GM19395 (cell line): ENCODE data around the gene CNTROB.

Source experiments
- ATAC-seq: cut with Tn5 transposase; IDR thresholded peaks from one replicate; pipeline ENCODE4 v1.9.1; 2021; ENCODE audit warnings: mild to moderate bottlenecking, moderate library complexity; ENCODE audit not compliant: unreplicated experiment

CNTROB gene

GRCh38 chr17:7984904-7985303 lies 52.9 kb downstream of the CNTROB start:
- no peak for ATAC-seq

DNA sequence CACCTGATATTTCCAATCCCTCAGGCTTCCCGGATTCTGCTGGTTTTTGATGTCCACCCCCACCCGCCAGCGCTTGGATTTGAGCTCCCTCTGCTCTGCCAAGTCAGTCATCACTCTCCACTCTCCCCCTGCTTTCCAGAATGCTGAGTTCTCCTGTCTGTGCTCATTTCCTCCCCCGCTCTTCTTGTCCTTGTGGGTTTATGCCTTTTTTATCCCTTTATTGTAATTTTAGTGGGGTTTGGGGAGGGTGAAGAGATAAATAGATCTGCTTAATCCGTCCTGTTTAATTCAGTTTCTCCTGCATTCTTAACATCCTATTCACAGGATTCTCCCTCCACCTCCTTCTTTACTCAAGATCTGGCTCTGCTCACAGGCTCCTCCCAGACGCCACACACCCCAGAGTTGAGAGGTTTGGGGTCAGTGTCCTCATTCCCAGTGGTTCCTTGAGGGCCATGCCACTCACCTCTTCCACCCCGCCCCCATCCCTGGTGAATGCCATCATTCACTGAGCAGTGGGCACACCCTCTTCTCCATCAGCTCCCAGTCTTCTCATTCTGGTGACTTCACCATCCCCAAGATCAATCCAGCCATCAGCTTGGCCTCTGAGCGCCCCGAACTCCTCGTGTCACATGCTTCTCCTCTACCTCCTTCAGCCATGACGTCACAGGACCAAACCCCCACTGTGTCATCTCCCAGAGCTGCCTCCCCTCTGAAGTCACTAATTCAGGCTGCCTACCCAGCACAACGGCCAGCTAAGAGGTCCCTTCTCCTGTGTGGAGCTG lies 55.3 kb downstream of the CNTROB start:
- ATAC-seq, result no peak

GRCh38 chr17:7988750-7989178 lies 56.8 kb downstream of the CNTROB start:
- no peak for ATAC-seq

DNA sequence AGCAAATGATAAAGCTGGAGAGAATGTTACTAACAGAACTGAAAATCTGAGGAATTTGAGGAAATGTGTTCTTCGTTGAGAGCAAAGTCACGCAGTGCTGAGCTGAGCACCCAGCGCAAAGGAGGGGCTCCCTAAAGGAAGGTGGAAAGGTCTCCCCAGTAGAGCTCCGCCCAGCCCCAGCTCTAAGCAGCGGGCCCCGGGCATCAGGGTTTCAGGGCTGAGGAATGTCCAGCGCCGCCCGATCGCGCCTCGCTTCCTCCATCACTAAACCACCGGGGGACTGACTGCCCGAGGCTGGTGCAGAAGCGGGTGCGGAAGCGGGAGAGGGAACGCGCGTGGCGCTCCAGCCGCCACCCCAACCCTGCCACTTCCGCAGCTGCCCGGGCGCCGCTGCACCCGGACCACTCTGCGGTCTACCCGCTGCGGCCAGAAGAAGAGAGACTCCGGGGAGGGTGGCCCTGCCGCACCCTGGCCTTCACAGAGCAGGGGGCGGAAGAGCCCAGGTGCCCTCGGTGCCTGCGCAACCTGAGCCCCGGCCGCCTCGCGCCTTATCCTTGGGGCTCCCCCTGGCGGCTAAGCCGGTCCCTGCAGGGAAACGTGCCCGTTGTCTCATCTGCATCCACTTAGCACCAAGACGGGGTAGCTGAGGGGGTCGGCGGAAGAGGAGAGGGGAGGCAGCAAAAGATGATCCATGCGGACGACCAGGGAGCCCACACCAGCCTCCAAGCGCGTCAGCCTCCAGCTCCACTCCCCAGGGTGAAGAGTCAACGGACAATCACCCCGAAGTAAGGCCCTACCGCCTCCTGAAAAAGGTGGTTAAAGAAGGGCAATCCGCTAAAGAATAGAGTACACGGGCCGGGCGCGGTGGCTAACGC lies 58.0 kb downstream of the CNTROB start:
- peak; percentile 78 for ATAC-seq

- no peak for ATAC-seq
Observed at GRCh38 chr17:7992516-7992915, 60.5 kb downstream of the CNTROB start.

GRCh38 chr17:7992924-7993323 lies 60.9 kb downstream of the CNTROB start:
- ATAC-seq, result no peak

DNA sequence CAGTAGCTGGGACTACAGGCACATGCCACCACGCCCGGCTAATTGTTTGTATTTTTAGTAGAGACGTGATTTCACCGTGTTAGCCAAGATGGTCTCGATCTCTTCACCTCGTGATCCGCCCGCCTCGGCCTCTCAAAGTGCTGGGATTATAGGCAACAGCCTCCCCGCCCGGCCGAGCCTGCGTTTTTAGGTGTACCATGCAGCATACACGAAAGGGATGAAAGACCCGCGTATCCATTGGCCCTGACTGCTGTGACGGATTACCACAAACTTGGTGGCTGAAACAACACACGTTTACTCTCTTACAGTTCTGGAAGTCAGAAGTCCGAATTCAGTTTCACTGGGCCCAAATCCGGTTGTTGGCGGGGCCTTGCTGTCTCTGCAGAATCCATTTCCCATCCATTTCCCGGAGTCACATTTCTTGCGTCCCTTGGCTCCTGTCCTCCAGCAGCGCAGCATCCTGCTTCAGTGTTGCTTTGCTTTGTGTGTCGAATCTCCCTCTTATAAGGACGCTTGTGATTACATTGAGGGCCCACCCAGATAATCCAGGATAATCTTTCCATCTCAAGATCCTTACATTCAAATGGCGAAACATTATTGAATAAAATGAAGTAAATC lies 62.1 kb downstream of the CNTROB start:
- ATAC-seq, result no peak

DNA sequence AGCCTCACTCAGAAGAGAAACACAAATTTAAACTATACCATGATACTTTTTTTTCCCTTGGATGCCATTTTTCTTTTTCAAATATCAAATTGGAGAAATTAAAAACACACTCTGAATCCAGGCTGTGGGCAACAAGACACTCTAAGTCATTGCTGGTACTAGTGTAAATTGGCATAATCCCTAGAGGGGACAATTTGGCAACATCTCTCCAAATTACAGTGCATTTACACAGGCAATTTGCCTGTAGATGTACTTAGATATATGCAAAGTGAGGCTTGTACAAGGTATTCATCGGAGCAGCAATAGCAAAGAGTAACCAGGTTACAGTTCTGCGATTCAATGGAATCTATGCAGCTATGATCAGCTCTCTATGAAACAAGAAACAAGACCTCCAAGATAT lies 63.7 kb downstream of the CNTROB start:
- no peak for ATAC-seq

- ATAC-seq, result no peak
Observed at GRCh38 chr17:7997186-7997585, 65.2 kb downstream of the CNTROB start.
